ENCODE results near the gene CD59. TPM values are rescaled to one million over a fixed set of nuclear protein-coding genes. Genes with fewer than 3 reads are reported as not detected.

CD59 gene
- total RNA-seq, 2 donors from 2014 or later, result 654 to 1,001 TPM

- DNase-seq (ENCODE audit: low spot score), result no peak
- intact Hi-C loops (cut with DNase I), result no loop called here
Measured at GRCh38 chr11:33699515-33700062, 36.6 kb downstream of the CD59 start.

- no peak for DNase-seq (ENCODE audit: low spot score)
- intact Hi-C loops (cut with DNase I), result no loop called here
Measured at GRCh38 chr11:33698921-33699320, 37.3 kb downstream of the CD59 start.

GRCh38 chr11:33697997-33698396 is 38.2 kb downstream of the CD59 start:
- intact Hi-C loops (cut with DNase I), result no loop called here
- DNase-seq (ENCODE audit: low spot score), result no peak

DNA sequence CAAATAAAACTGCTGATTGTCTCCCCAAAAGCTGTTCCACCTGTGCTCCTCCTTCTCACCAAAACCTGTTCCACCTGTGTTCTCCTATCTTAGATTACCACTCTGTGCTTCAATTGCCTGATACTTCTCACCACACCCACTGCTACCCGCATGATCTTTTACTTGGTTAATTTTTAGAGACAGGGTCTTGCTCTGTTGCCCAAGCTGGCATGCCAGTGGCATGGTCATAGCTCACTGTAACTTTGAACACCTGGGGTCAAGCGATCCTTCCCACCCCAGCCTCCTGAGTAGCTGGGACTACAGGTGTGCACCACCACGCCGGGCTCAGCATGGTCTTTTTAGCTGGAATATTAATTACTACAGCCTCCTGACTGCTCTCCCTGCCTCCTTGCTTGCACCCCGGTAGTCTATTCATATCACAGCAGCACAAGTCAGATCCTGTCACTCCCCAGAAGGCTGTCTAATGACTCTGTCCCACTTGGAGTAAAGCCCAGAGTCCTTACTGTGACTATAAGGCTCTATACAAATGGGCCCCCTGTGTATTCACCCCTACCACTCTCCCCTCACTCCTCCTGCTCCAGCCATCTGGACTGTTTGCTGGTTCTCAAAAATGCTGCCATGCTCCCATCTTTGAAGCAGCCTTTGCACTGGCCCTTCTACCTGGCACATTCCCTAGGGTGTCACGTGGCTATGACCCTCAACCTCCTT is 39.1 kb downstream of the CD59 start:
- intact Hi-C loops (cut with DNase I), result no loop called here
- no peak for DNase-seq (ENCODE audit: low spot score)

DNA sequence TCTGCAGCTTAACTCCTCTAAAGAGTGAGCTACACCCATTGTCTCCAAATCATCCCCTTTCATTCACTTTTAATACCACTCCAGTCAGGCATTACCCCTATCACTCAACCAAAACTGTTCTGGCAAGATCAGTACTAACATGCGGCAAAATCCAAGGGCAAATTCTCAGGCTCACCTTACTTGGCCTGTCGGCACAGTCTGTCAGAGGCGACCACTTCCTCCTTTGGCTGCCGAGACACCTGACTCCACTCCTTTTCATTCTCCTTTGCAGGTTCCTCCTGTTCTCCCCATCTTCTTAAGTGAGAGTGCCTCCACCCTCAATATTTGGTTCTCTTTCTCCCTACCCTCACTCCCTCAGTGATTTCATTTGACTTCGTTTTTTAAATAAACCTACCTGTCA is 39.8 kb downstream of the CD59 start:
- intact Hi-C loops (cut with DNase I), result no loop called here
- DNase-seq (ENCODE audit: low spot score), result no peak

GRCh38 chr11:33695051-33695566 is 41.1 kb downstream of the CD59 start:
- no peak for DNase-seq (ENCODE audit: low spot score)
- intact Hi-C loops (cut with DNase I), result no loop called here

GRCh38 chr11:33694346-33695050 is 41.7 kb downstream of the CD59 start:
- DNase-seq (ENCODE audit: low spot score), result no peak
- intact Hi-C loops (cut with DNase I), result loop anchor here in 1 of 2 donors (5.0 kb wide), 1 partner anchor 43 kb away; the partner anchor contains the start of gene CD59

- intact Hi-C loops (cut with DNase I), result loop anchor here in 1 of 2 donors (5.0 kb wide), 1 partner anchor 45 kb away; the partner anchor contains the start of gene CD59
- DNase-seq (ENCODE audit: low spot score), result no peak
Measured at GRCh38 chr11:33692541-33692940, 43.7 kb downstream of the CD59 start.

DNA sequence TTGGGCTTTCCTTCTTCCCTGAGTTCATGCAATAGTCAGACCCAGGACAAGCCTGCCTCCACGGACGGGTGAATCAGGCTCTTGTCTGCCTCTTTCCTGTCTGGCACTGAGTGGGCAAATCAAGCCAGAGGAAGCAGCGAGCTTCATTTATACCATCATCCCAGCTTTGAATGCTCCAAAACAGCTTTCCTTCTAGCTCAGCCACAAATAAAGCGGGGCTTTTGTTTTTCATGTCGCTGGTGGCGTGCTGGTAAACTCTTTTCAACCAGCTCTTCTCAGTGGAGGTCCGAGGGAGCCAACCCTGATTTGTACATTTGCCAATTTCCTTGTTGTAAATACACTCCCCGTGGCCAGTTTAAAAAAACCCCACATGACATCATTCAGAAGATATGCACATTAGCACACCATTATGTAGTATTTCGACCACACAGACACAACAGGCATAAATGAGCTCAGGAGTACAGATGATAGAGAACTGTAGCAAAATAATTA is 44.2 kb downstream of the CD59 start:
- peak; percentile 90 for DNase-seq (ENCODE audit: low spot score)
- intact Hi-C loops (cut with DNase I), result loop anchor here in 1 of 2 donors (5.0 kb wide), 1 partner anchor 45 kb away; the partner anchor contains the start of gene CD59

- DNase-seq (ENCODE audit: low spot score), result no peak
- intact Hi-C loops (cut with DNase I), result loop anchor here in 1 of 2 donors (5.0 kb wide), 1 partner anchor 46 kb away; the partner anchor contains the start of gene CD59
Measured at GRCh38 chr11:33691066-33691864, 45.0 kb downstream of the CD59 start.

- intact Hi-C loops (cut with DNase I), result loop anchor here in 1 of 2 donors (5.0 kb wide), 1 partner anchor 47 kb away; the partner anchor contains the start of gene CD59
- DNase-seq (ENCODE audit: low spot score), result peak; percentile 94
Measured at GRCh38 chr11:33690290-33691065, 45.7 kb downstream of the CD59 start.

GRCh38 chr11:33689501-33689900 is 46.7 kb downstream of the CD59 start:
- intact Hi-C loops (cut with DNase I), result loop anchor here in 1 of 2 donors (5.0 kb wide), 1 partner anchor 327 kb away; no protein-coding TSS in a partner anchor

GRCh38 chr11:33689085-33689484 is 47.1 kb downstream of the CD59 start:
- intact Hi-C loops (cut with DNase I), result loop anchor here in 1 of 2 donors (5.0 kb wide), 1 partner anchor 327 kb away; no protein-coding TSS in a partner anchor
- DNase-seq (ENCODE audit: low spot score), result no peak

More at GRCh38 chr11:33689501-33689900, 46.7 kb downstream of the CD59 start:
- no peak for DNase-seq (ENCODE audit: low spot score)

DNA sequence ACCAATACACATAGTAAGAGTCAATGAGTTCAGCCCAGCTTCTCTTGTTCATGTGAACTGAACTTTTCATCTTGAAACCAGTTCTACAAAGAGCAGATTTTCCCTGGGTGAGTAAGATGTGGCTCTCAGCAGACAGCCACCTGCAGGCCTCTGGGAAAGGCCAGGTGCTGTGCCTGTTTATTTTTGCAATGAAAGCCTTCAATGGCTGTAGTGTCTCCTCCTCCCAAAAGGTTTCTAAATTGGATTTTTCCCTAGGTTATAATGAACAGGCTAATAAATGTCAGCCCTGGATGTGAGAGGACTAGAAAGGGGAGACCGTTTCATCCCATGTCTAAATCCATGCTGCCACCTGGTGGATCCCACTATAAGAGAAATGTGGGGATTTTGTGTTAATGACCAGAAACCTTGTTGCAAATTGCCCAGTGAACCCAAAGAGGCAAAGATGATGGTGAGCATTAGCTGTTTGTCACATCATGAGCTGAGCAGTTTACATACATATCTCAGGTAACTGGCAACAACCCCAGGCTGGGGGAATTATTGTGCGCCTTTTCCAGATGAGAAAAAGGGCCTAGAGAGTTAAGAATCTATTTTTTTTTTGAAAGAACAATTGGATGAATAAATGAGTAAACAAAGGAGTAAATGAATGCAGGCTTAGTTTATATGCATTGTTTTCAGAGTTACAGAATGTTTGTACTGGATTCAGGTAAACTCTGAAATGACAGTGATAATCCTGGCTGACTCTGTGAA is 48.3 kb downstream of the CD59 start:
- no peak for DNase-seq (ENCODE audit: low spot score)
- intact Hi-C loops (cut with DNase I), result loop anchor here in 1 of 2 donors (5.0 kb wide), 1 partner anchor 326 kb away; no protein-coding TSS in a partner anchor

GRCh38 chr11:33685082-33685481 is 51.1 kb downstream of the CD59 start:
- intact Hi-C loops (cut with DNase I), result loop anchor here in 1 of 2 donors (5.0 kb wide), 1 partner anchor 323 kb away; no protein-coding TSS in a partner anchor

DNA sequence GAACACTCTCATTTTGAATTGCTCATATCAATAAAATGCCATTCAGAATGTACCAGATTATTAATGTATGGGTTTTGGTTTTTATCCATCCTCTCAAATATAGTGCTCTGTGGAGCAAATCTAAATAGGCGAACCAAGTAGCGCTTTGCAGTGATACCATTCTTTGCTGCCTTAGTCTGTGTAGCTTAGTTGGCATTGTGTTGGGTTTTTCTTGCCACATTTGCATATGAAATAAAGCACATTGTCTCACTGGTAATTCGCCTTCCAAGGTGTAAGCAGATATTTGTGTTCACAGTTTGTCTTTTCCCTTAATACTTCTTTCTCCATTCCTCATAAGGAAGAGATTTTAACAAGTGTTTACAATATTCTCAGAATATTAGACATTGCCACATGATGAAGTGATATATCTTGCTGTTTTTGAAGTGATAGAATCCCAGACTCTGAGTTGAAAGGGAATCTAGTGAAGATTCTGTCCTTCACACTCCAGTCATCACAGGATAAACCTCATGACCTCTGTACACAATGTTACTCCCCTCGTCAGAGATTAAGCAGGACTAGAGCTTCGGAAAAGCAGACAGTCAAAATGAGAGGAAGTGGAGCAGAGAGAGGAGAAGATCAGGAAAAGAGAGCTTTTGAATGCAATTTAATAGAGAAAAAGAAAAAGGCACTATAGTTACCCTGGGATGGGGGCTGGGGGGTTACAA is 52.1 kb downstream of the CD59 start:
- intact Hi-C loops (cut with DNase I), result no loop called here

More at GRCh38 chr11:33685082-33685481, 51.1 kb downstream of the CD59 start:
- DNase-seq (ENCODE audit: low spot score), result no peak

More for the DNA sequence above, 52.1 kb downstream of the CD59 start:
- DNase-seq (ENCODE audit: low spot score), result no peak
